GM20000 (cell line): Measurements from ENCODE around the gene SPOCK1.
"Not testable (repeated sequence)": the region's sequence is repeated elsewhere in the genome, so short reads cannot be mapped to it uniquely, and the experiment has no call there.

Experiments
- DNase-seq: peaks from one replicate; pipeline ENCODE4 v3.0.0; 2012; ENCODE audit warnings: low spot score
- TF ChIP-seq, protein P1 (sequence below): IDR thresholded peaks from 2 replicates; pipeline ENCODE4 v1.5.1; 2012; ENCODE audit warnings: mild to moderate bottlenecking, control low read depth; ENCODE audit errors: extremely low read depth, missing control alignments

SPOCK1 gene

DNA sequence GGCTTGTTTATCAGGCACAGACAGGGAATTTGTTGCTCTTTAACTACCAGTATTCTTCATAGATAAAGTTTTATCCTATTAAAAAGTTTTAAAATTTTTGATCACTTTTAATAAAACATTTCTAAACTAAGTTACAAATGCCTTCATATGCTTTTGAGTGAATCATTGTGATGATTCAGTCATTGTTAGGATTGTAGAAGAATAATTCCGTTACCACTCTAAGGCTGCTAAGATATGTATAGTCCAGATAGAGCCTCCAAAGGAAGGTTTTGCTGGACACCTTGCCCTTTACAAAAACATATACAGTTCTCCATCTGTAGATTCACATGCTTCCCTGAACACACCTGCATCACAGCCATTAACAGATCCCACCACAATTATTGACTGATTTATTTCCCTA is 233.7 kb downstream of the SPOCK1 start:
- DNase-seq, result no peak
- TF ChIP-seq, protein P1, sequence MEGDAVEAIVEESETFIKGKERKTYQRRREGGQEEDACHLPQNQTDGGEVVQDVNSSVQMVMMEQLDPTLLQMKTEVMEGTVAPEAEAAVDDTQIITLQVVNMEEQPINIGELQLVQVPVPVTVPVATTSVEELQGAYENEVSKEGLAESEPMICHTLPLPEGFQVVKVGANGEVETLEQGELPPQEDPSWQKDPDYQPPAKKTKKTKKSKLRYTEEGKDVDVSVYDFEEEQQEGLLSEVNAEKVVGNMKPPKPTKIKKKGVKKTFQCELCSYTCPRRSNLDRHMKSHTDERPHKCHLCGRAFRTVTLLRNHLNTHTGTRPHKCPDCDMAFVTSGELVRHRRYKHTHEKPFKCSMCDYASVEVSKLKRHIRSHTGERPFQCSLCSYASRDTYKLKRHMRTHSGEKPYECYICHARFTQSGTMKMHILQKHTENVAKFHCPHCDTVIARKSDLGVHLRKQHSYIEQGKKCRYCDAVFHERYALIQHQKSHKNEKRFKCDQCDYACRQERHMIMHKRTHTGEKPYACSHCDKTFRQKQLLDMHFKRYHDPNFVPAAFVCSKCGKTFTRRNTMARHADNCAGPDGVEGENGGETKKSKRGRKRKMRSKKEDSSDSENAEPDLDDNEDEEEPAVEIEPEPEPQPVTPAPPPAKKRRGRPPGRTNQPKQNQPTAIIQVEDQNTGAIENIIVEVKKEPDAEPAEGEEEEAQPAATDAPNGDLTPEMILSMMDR, result no peak

DNA sequence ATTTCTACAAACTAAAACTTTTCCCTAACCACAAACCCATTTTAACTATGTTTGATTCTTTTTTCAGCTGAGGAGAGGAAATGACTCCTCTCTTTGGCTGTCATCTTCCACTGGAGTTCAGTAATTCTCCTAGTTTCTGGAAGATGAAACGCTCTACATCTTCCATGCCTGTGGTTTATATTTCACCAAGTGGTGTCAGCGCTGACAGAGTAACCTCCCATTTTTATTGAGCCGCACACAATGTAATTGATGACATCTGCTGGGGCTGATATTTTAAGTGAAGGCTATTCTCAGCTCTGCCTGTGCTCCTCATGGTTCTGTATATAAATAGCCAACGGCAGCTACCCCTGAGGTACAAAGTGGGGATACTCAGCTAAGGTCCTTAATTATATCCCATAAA is 234.6 kb downstream of the SPOCK1 start:
- DNase-seq, result no peak
- TF ChIP-seq, protein P1, result no peak

DNA sequence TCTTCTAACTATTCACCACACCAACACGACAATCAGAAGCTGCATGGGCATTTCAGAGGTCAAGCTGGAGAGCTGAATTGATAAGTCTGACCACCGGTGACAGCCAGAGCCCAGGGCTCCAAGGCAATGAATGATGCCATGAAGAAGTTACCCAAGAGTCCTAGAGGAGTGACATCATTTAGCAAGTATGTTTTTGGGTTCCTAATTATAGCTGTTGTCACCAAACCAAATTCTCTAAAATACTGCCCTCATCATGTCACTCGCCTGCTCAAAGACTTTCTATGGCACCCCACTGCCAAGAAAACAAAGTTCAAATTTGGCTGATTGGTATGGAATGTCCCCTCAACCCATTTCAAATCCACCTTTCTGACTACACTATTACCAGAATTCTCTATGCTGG is 235.1 kb downstream of the SPOCK1 start:
- no peak for DNase-seq
- TF ChIP-seq, protein P1, result no peak

DNA sequence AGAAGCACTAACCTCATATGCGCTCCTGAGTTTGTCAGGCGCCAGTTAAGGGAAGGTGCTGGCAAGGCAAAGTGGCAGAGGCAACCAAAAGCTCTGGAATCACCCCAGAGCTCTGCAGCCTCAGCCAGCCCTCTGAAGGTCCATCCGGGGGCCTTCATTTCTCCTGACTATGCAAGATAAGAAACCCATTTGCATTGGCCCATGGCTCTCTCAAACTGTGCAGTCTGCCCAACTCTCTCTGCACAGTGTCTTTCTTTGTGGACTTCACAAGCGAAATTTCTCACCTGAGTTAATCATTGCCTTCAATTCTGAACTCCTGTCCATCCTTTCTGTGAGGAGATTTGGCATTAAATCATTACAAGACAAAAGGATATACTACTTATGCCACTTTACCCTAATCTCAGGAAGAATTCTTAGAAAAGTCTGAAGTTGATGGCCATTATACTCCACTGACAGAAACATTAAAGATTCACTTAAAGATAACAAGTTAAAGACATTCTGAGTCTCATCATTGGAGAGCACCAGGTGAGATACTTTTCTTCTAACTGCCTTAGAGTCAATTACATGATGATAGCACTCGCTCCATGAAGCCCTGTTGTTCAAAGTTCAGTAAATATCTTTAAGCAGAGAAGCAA is 235.6 kb downstream of the SPOCK1 start:
- TF ChIP-seq, protein P1, result no peak
- no peak for DNase-seq

DNA sequence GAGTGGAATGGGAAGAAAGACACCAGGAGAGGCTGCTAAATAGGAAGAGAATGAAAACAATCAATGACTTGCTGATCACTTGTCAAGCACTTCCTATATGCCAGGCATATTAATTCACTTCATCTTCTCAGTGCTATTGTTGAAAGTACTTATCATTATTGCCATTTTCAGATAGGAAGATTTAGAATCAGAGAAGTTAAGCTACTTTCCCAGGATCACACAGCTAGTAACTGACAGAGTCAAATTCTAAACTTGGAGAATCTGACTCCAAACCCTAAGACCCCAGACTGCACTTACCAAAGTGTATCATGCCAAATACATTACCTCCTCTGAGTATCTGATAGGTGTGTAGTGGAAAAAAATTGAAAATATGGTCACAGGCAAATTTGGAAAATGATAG is 236.3 kb downstream of the SPOCK1 start:
- no peak for DNase-seq
- TF ChIP-seq, protein P1, result no peak

DNA sequence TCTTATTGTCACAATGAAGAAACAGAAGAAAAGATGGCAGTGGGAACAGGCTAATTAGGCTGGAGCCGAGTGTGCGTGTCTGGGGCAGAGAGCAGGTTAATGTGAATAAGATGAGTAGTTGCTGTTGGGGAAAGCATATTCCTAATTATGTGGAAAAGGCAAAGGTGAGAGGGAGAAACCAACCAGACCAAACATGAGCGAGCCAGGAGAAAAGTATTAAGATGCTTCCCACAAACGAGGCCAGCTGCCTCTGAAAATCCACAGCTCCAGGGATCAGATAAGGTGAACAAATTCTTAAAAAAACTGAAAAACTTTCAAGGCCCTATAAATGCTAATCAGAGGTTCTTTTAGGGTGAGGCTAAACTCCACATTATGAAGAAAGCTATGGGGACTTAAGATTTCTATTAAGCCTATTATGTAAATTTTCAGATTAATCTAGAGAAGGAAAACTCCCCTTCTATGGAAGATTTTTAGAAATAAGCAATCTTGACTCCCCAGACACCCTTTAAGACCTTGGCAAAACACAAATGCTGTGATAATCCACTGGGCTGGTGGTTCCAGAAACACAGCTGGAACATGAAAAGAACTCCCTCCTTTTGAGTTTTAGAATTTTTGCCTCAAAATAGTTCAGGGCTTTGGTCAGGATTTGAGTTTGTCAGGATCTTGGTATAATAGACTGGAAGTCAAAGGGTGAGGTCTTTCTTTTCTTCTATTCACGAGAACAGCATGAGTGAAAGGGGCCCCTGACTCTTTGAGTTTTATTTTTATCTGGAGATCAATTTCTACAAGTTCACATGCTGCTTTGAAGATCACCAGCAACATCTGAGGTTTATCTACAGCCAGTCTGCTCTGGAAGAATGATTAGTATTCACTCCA is 238.1 kb downstream of the SPOCK1 start:
- no peak for DNase-seq
- TF ChIP-seq, protein P1, result no peak

DNA sequence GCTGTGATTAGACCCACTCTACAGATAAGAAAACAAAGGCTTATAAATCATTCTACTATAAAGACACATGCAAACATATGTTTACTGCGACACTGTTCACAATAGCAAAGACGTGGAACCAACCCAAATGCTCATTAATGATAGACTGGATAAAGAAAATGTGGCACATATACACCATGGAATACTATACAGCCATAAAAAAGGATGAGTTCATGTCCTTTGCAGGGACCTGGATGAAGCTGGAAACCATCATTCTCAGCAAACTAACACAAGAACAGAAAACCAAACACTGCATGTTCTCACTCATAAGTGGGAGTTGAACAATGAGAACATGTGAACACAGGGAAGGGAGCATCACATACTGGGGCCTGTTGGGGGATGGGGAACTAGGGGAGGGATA is 240.0 kb downstream of the SPOCK1 start:
- not testable (repeated sequence) for DNase-seq
